ENCODE data around the gene ADORA2B.
"Not testable (repeated sequence)": the region's sequence is repeated elsewhere in the genome, so short reads cannot be mapped to it uniquely, and the experiment has no call there.

Gene ADORA2B

DNA sequence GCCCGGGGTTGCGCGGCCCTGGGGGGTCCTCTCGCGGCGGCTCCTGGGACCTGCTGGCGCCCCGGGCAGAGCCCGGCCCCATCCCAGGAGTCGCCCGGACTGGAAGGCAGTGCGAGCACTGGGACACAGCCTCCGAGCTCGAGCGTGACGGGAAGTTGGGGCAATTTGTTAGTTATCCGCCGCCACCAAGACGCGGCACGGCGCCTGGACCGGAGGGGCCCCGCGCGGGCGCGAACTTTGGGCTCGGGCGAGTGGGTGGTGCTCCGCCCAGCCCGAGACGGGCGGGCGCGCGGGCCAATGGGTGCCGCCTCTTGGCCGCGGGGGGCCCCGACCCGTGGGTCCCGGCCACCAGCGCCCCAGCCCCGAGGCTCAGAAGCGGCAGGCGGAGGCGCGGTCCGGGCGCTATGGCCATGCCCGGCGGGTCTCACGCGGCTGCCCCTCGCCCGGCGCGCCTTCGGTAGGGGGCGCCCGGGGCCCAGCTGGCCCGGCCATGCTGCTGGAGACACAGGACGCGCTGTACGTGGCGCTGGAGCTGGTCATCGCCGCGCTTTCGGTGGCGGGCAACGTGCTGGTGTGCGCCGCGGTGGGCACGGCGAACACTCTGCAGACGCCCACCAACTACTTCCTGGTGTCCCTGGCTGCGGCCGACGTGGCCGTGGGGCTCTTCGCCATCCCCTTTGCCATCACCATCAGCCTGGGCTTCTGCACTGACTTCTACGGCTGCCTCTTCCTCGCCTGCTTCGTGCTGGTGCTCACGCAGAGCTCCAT, at the start of gene ADORA2B:
ADORA2B (plus strand) TSS at position 372 of the 768 bp plus-strand sequence; CDS start at position 491, 119 bp downstream.
- H3K36me3 Mint-ChIP-seq, result peaks cover 3% of the 10 kb centered on the region
- H3K4me3 Mint-ChIP-seq, result peak within 1 kb of the TSS; percentile 84
- H3K9me3 Mint-ChIP-seq, result no peaks in the 10 kb centered on the region
- H3K27me3 Mint-ChIP-seq, result peaks cover 12% of the 10 kb centered on the region
- peaks cover 21% of the 10 kb centered on the region for H3K4me1 Mint-ChIP-seq
- H3K27ac Mint-ChIP-seq, result peak within 1 kb of the TSS; percentile 9

- Mint-ChIP-seq H3K9me3 (no peaks in the 10 kb centered on the region), H3K36me3 (no peaks in the 10 kb centered on the region), H3K4me3 (peak overlapping the region; percentile 23), H3K27ac (no peak overlapping the region), H3K27me3 (no peaks in the 10 kb centered on the region), H3K4me1 (peaks cover 25% of the 10 kb centered on the region)
Measured at GRCh38 chr17:15896277-15896676, 48.7 kb upstream of the ADORA2B start.

- peaks cover 25% of the 10 kb centered on the region for H3K4me1 Mint-ChIP-seq
- peak overlapping the region; percentile 84 for H3K4me3 Mint-ChIP-seq
- H3K9me3 Mint-ChIP-seq, result no peaks in the 10 kb centered on the region
- peak overlapping the region; percentile 49 for H3K27ac Mint-ChIP-seq
- H3K36me3 Mint-ChIP-seq, result no peaks in the 10 kb centered on the region
- H3K27me3 Mint-ChIP-seq, result no peaks in the 10 kb centered on the region
Measured at GRCh38 chr17:15896834-15897233, 48.1 kb upstream of the ADORA2B start.

DNA sequence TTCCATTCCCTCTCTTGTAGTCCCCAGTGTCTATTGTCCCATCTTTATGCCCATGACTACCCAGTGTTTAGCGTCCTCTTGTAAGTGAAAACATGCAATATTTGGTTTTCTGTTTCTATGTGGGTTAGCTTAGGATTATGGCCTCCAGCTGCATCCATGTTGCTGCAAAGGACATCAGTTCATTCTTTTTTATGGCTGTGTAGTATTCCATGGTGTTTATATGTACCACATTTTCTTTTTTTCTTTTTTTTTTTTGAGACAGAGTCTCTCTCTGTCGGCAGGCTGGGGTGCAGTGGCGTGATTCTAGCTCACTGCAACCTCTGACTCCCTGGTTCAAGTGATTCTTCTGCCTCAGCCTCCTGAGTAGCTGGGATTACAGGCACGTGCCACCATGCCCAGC, 45.3 kb upstream of the ADORA2B start:
- H3K4me3 Mint-ChIP-seq, result peak overlapping the region; percentile 20
- H3K27me3 Mint-ChIP-seq, H3K36me3 Mint-ChIP-seq, H3K9me3 Mint-ChIP-seq, H3K27ac Mint-ChIP-seq: not testable (repeated sequence)
- H3K4me1 Mint-ChIP-seq, result peaks cover 25% of the 10 kb centered on the region

- Mint-ChIP-seq H3K9me3 (no peaks in the 10 kb centered on the region), H3K4me1 (peaks cover 23% of the 10 kb centered on the region), H3K36me3 (no peaks in the 10 kb centered on the region), H3K27me3 (no peaks in the 10 kb centered on the region), H3K4me3 (no peak overlapping the region), H3K27ac (no peak overlapping the region)
Measured at GRCh38 chr17:15900871-15901270, 44.1 kb upstream of the ADORA2B start.

DNA sequence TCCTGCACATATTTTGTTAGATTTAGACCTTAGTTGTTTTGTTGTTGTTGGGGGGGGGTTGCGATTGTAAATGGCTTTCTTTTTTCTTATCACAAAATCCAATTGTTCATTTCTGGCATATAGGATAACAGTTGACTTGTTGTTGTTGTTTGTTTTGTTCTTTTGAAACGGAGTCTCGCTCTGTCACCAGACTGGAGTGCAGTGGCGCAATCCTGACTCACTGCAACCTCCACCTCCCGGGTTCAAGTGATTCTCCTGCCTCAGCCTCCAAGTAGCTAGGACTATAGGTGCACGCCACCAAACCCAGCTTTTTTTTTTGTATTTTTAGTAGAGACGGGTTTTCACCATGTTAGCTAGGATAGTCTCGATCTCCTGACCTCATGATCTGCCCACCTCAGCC, 39.7 kb upstream of the ADORA2B start:
- not testable (repeated sequence) for H3K36me3 Mint-ChIP-seq, H3K9me3 Mint-ChIP-seq, H3K4me1 Mint-ChIP-seq, H3K27ac Mint-ChIP-seq, H3K27me3 Mint-ChIP-seq, H3K4me3 Mint-ChIP-seq

DNA sequence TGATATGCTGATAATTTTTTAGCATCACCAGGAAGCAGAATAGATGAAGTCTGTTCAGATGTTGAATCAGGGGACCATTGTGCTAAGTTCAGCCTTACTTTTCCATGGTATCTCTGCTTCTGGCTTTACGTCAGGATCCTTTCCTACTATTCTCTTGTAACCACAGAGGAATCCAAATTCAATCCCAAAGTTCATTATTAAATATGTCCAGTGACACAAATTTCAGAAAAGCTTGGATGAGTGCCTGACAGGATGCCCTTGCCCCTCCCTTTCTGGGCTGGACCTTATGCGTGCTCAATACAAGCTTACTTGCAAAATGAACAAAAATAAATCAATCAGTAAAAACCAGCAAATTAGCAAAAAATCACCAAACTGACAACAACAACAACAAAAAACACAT, 37.6 kb upstream of the ADORA2B start:
- Mint-ChIP-seq H3K27me3 (no peaks in the 10 kb centered on the region), H3K9me3 (no peaks in the 10 kb centered on the region), H3K4me1 (no peaks in the 10 kb centered on the region), H3K36me3 (no peaks in the 10 kb centered on the region), H3K27ac (no peak overlapping the region), H3K4me3 (no peak overlapping the region)

DNA sequence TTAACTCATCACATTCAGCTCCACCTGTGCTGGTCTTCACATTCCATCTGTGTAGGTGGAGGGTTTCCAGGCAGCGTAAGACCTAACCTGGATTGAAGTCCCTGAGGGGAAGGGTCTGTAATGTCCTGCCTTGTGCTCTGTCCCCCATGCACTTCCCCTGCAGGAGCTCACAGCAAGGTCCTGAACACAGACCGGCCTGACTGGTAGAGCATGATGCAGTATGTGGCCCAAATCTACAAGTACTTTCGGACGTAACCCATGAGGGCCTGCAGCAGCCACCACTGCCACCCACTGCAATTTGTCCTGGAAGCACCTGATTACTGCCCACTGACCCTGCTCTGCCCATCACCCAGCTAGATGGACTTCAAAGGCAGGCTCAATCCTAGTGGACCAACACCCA, 36.6 kb upstream of the ADORA2B start:
- Mint-ChIP-seq H3K4me1 (no peaks in the 10 kb centered on the region), H3K27ac (no peak overlapping the region), H3K27me3 (no peaks in the 10 kb centered on the region), H3K36me3 (no peaks in the 10 kb centered on the region), H3K9me3 (no peaks in the 10 kb centered on the region), H3K4me3 (no peak overlapping the region)

- Mint-ChIP-seq H3K4me3 (no peak overlapping the region), H3K36me3 (no peaks in the 10 kb centered on the region), H3K27me3 (no peaks in the 10 kb centered on the region), H3K27ac (no peak overlapping the region), H3K9me3 (no peaks in the 10 kb centered on the region), H3K4me1 (no peaks in the 10 kb centered on the region)
Measured at GRCh38 chr17:15909481-15909991, 35.4 kb upstream of the ADORA2B start.

DNA sequence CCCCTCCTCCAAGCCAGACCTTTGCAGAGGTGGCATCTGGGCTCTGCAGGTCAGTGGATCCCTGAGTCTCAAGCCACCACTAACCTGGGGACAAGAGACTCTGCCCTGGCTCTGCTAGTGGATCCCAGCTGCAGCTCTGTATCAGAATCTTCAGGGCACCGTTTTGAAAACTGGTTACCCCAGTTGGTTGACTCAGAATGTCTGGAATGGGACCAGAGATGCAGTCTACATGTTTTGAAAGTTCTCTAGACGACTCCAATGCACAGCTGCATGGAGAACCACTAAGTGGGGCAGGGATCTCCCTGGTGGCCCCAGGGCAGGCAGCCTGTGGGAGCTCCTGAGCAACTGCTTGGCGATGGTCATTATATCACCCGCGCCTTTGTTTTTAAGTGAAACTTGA, 34.1 kb upstream of the ADORA2B start:
- H3K27ac Mint-ChIP-seq, result no peak overlapping the region

DNA sequence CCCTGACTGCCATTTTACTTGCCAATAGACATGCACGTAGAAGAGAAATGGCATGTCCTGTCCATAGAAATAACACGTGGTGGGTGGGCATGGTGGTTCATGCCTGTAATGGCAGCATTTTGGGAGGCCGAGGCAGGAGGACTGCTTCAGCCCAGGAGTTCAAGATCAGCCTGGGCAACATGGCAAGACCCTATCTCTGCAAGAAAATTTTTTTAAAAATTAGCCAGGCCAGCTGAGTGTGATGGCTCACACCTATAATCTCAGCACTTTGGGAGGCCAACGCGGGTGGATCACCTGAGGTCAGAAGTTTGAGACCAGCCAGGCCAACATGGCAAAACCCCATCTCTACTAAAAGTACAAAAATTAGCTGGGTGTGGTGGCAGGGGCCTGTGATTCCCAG, 33.2 kb upstream of the ADORA2B start:
- not testable (repeated sequence) for H3K9me3 Mint-ChIP-seq, H3K36me3 Mint-ChIP-seq, H3K27ac Mint-ChIP-seq, H3K27me3 Mint-ChIP-seq, H3K4me1 Mint-ChIP-seq, H3K4me3 Mint-ChIP-seq

More for the DNA sequence above, 34.1 kb upstream of the ADORA2B start:
- Mint-ChIP-seq H3K4me1 (no peaks in the 10 kb centered on the region), H3K27me3 (no peaks in the 10 kb centered on the region), H3K36me3 (no peaks in the 10 kb centered on the region), H3K9me3 (no peaks in the 10 kb centered on the region), H3K4me3 (no peak overlapping the region)

DNA sequence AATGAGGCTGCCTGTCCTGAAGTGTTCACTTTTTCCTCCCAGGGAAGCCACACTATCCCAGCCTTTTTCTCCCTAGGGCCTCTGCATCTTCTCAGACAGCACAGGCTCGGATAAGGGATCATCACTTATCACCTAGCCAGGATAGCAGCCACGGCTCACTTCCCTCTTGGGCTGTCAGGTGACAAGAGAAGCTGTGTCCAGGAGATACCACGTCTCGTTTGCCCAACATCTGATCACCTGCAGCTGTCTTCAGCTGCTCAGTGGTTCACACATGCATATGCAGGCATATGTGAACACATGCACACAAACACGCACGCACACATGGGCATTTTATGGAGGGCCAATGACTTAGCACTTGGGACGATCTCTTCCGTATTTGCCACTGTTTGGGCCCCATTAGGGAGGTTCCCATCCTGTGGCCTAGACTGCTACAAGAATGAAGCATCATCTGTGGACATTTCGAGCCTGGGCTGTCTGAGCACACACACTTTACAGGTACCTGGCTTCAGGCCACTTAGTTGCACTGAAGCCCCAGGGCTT, 32.4 kb upstream of the ADORA2B start:
- Mint-ChIP-seq H3K27ac (no peak overlapping the region), H3K4me1 (no peaks in the 10 kb centered on the region), H3K9me3 (no peaks in the 10 kb centered on the region)

DNA sequence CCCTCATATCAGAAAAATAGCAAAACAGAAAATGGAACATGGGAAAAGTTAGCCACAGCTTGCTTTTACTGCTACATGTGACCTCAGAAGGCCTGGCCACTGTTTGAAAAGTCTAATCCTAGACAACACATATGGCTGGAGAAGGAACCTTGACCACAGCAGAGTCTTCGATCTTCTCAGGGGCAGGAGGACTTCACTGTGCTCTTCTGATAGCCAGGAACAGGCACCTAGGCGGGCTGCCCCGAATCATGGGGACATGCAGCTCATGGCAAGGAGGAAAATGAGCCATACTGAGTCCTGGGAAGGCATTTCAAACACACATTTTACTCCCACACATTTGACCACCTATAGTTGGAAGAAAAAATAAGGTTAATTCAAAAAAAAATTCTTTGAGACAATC, 31.1 kb upstream of the ADORA2B start:
- Mint-ChIP-seq H3K27me3 (peaks cover 3% of the 10 kb centered on the region), H3K9me3 (no peaks in the 10 kb centered on the region), H3K27ac (no peak overlapping the region), H3K4me1 (no peaks in the 10 kb centered on the region), H3K36me3 (no peaks in the 10 kb centered on the region), H3K4me3 (no peak overlapping the region)

More for the DNA sequence above, 32.4 kb upstream of the ADORA2B start:
- Mint-ChIP-seq H3K27me3 (no peaks in the 10 kb centered on the region), H3K36me3 (no peaks in the 10 kb centered on the region), H3K4me3 (no peak overlapping the region)

DNA sequence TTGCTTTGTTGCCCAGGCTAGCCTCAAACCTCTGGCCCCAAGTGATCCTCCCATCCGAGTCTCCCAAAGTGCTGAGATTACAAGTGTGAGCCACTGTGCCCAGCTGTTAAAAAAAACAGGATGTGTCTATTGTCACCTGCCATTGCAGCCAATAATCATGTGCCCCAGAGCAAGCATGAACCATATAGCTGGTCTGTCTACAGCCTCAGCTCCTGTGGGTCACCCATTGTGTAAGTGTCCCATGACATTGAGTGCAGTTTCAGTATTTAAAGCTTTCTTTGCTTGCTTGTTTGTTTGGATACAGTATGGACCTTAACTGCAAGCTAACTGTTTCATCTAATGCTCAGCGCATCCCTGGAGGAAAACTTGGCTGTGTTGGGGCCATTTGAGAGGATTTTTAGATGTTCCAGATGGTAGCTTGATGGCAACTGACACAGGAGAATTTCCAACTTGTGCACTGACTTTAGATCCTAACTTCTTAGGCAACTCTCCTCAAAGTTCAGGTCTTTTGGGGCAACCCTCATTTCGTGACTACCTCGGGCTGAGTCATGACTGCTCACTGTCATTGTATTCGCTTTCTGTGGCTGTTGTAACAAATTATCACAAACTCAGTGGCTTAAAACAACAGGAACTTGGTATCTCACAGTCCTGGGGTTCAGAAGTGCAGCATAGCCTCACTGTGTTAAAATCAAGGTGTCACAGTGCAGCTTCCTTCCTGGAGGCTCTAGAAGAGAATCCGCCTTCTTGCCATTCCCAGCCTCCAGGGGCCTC, 30.3 kb upstream of the ADORA2B start:
- Mint-ChIP-seq H3K9me3 (no peaks in the 10 kb centered on the region), H3K27ac (no peak overlapping the region)

DNA sequence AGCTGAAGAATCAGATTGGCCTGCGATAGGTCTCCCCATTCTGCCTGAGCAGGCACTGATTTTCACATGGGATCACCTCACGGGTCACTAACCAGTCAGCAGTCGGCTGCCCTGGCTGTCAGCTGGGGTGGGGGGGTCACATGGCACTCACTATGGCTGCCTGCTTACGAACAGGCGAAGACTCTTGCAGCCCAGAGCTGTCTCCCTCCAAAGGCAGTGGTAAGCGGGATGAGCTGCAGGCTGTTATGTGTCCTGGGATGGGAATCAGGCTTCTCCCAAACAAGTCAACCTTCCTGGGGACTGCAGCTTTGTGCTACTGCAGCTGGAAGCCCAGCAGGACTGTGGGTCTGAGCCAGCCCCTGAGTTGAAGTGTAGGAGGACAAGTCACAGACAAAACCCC, 29.0 kb upstream of the ADORA2B start:
- H3K27me3 Mint-ChIP-seq, result peaks cover 3% of the 10 kb centered on the region

More for the DNA sequence above, 30.3 kb upstream of the ADORA2B start:
- H3K36me3 Mint-ChIP-seq, result no peaks in the 10 kb centered on the region
- H3K4me3 Mint-ChIP-seq, result no peak overlapping the region
- H3K4me1 Mint-ChIP-seq, result no peaks in the 10 kb centered on the region
- peaks cover 3% of the 10 kb centered on the region for H3K27me3 Mint-ChIP-seq

DNA sequence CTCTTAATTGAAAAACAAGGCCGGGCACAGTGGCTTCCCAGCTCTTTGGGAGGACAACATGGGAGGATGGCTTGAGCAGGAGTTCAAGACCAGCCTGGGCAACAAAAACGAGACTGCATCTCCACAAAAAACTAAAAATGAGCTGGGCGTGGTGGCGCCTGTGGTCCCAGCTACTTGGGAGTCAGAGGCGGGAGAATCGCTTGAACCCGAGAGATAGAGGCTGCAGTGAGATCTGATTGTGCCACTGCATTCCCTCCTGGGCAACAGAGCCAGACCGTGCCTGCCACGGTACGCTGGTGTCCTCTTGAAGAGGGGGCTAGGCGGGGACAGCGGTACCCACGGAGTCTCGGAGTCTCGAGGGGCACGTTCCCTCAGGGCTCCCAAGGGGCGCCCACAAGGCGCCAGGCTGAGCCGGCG, 27.9 kb upstream of the ADORA2B start:
- Mint-ChIP-seq H3K27me3 (peaks cover 5% of the 10 kb centered on the region), H3K4me1 (no peaks in the 10 kb centered on the region), H3K9me3 (no peaks in the 10 kb centered on the region), H3K27ac (no peak overlapping the region), H3K36me3 (no peaks in the 10 kb centered on the region), H3K4me3 (no peak overlapping the region)

More for the DNA sequence above, 29.0 kb upstream of the ADORA2B start:
- Mint-ChIP-seq H3K36me3 (no peaks in the 10 kb centered on the region), H3K4me3 (no peak overlapping the region), H3K4me1 (no peaks in the 10 kb centered on the region), H3K9me3 (no peaks in the 10 kb centered on the region), H3K27ac (no peak overlapping the region)
